Upper lobe of left lung (tissue), 4 donors: ENCODE measurements around the gene RASGRF1.

Experiments
- POLR2A ChIP-seq, 4 donors: fragments of 450-650 bp; IDR thresholded peaks; one replicate each; pipeline ENCODE4 v1.5.1; 2016 to 2017; ENCODE audit warnings: antibody characterized with exemption in 4 of 4, mild to moderate bottlenecking in 2 of 4
- TF ChIP-seq, protein P1 (sequence below), 6 experiments: fragments of 450-650 bp in 4 of 6; fragments of 200-600 bp in 2 of 6; sonication (generic) in 2 of 6; IDR thresholded peaks; one replicate each; pipeline ENCODE4 v1.5.1; 2016 to 2019; ENCODE audit warnings: antibody characterized with exemption in 6 of 6

GRCh38 chr15:78928616-78929093, 161.9 kb downstream of the RASGRF1 start:
- TF ChIP-seq, protein P1, sequence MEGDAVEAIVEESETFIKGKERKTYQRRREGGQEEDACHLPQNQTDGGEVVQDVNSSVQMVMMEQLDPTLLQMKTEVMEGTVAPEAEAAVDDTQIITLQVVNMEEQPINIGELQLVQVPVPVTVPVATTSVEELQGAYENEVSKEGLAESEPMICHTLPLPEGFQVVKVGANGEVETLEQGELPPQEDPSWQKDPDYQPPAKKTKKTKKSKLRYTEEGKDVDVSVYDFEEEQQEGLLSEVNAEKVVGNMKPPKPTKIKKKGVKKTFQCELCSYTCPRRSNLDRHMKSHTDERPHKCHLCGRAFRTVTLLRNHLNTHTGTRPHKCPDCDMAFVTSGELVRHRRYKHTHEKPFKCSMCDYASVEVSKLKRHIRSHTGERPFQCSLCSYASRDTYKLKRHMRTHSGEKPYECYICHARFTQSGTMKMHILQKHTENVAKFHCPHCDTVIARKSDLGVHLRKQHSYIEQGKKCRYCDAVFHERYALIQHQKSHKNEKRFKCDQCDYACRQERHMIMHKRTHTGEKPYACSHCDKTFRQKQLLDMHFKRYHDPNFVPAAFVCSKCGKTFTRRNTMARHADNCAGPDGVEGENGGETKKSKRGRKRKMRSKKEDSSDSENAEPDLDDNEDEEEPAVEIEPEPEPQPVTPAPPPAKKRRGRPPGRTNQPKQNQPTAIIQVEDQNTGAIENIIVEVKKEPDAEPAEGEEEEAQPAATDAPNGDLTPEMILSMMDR (IDR thresholded peaks at IDR 0.05): no peak
- TF ChIP-seq POLR2A (IDR thresholded peaks at IDR 0.05): no peak
